OCI-LY1 (cell line): ENCODE data around the gene EPGN.

Source experiments
- EZH2 ChIP-seq: fragments of 200-600 bp; sonication (generic), shearing (Covaris generic); IDR thresholded peaks from 2 replicates; pipeline ENCODE4 v1.8.0; 2017; ENCODE audit warnings: borderline replicate concordance, mixed run types, mild to moderate bottlenecking, antibody characterized with exemption, low read length, moderate library complexity, mixed read lengths
- TF ChIP-seq, protein P1 (sequence below): fragments of 200-600 bp; sonication (generic), shearing (Covaris generic); IDR thresholded peaks from 2 replicates; pipeline ENCODE4 v1.5.1; 2017; ENCODE audit warnings: mild to moderate bottlenecking, antibody characterized with exemption, low read length, moderate library complexity, mixed read lengths

DNA sequence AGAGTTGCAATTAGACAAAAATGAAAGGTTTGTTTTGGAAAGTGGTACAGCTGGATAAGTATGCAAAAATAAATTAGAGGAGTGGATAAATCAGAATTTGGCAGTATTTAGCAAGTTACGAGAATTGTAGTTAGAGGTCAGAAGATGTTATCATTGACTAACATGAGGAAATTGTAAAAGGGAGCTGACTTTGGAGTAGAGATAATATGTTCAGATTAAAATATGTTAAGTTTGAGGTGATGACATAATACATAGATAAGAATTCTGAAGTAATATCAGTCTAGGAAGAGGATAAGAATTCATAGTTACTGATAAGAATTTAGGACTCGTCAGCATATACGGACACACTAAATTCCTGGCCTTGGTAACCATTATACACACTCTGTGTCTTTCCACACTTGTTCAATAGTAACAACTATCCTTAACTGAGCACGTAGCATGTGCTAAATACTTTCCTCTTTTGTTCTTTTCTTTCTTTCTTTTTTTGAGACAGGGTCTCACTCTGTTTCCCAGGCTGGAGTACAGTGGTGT lies 4.1 kb upstream of the EPGN start:
- TF ChIP-seq, protein P1, sequence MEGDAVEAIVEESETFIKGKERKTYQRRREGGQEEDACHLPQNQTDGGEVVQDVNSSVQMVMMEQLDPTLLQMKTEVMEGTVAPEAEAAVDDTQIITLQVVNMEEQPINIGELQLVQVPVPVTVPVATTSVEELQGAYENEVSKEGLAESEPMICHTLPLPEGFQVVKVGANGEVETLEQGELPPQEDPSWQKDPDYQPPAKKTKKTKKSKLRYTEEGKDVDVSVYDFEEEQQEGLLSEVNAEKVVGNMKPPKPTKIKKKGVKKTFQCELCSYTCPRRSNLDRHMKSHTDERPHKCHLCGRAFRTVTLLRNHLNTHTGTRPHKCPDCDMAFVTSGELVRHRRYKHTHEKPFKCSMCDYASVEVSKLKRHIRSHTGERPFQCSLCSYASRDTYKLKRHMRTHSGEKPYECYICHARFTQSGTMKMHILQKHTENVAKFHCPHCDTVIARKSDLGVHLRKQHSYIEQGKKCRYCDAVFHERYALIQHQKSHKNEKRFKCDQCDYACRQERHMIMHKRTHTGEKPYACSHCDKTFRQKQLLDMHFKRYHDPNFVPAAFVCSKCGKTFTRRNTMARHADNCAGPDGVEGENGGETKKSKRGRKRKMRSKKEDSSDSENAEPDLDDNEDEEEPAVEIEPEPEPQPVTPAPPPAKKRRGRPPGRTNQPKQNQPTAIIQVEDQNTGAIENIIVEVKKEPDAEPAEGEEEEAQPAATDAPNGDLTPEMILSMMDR, result no peak
- no peak for TF ChIP-seq EZH2
